PC-9 (cell line): ENCODE measurements around the gene WDR7. TPM values are rescaled to one million over a fixed set of nuclear protein-coding genes. Genes with fewer than 3 reads are reported as not detected.

ENCODE experiments used
- BruUV-seq: library from RNA; stranded (reverse); fragments of 400-500 nt; replicated peaks from 2 replicates; lab custom pipeline; 2021; lab: Mats Ljungman, UMichigan
- CTCF ChIA-PET: fragments of 300-600 bp; sonication (Branson Sonifier 250); formaldehyde crosslinking; loops from one replicate; lab custom pipeline; 2022; ENCODE audit warnings: antibody characterized with exemption; lab: Charles Lee
- POLR2A ChIA-PET: fragments of 300-600 bp; sonication (Branson Sonifier 250); formaldehyde crosslinking; loops from one replicate; lab custom pipeline; 2022; ENCODE audit warnings: antibody characterized with exemption; ENCODE audit not compliant: unreplicated experiment; lab: Charles Lee
- DNase-seq, 2 experiments: peaks; one replicate each; pipeline versions ENCODE4 v3.0.0 to v3.0.0-alpha.2; 2015 to 2022; ENCODE audit warnings: mixed read lengths in 1 of 2
- H2AFZ ChIP-seq: fragments of 200-600 bp; sonication (generic); 2 replicates; pipeline ENCODE4 v1.8.1; 2017; ENCODE audit warnings: antibody characterized with exemption
- H3F3A ChIP-seq: fragments of 200-600 bp; sonication (generic); 2 replicates; pipeline ENCODE4 v1.8.1; 2017; ENCODE audit warnings: antibody characterized with exemption, mild to moderate bottlenecking, low read depth; ENCODE audit not compliant: insufficient read depth
- H3K27ac ChIP-seq: fragments of 200-600 bp; sonication (generic); 2 replicates; pipeline ENCODE4 v1.6.1; 2016; ENCODE audit warnings: mixed run types
- H3K27me3 ChIP-seq: fragments of 200-600 bp; sonication (generic); 2 replicates; pipeline ENCODE4 v1.6.1; 2016; ENCODE audit warnings: low read depth, mixed run types; ENCODE audit not compliant: insufficient read depth
- H3K36me3 ChIP-seq: fragments of 200-600 bp; sonication (generic); 2 replicates; pipeline ENCODE4 v1.6.1; 2016; ENCODE audit warnings: low read depth, mixed run types
- H3K4me1 ChIP-seq: fragments of 200-600 bp; sonication (generic); replicated peaks from 2 replicates; pipeline ENCODE4 v1.6.1; 2016; ENCODE audit warnings: mixed run types; ENCODE audit not compliant: insufficient read depth
- H3K4me2 ChIP-seq: fragments of 200-600 bp; sonication (generic); 2 replicates; pipeline ENCODE4 v1.6.1; 2017; ENCODE audit warnings: mixed run types
- H3K4me3 ChIP-seq: fragments of 200-600 bp; sonication (generic); 2 replicates; pipeline ENCODE4 v1.6.1; 2016; ENCODE audit warnings: mixed run types
- H3K79me2 ChIP-seq: fragments of 200-600 bp; sonication (generic); 2 replicates; pipeline ENCODE4 v1.6.1; 2017; ENCODE audit warnings: low read depth, mixed run types
- H3K9me2 ChIP-seq: fragments of 200-600 bp; sonication (generic); 2 replicates; pipeline ENCODE4 v1.8.1; 2017; ENCODE audit warnings: mild to moderate bottlenecking; ENCODE audit not compliant: insufficient read depth
- H3K9me3 ChIP-seq: fragments of 200-600 bp; sonication (generic); 2 replicates; pipeline ENCODE4 v1.8.1; 2016; ENCODE audit warnings: low read depth; ENCODE audit not compliant: insufficient read depth
- H4K20me1 ChIP-seq: fragments of 200-600 bp; sonication (generic); 2 replicates; pipeline ENCODE4 v1.8.1; 2017; ENCODE audit not compliant: insufficient read depth
- EZH2 ChIP-seq: fragments of 200-600 bp; sonication (generic); IDR thresholded peaks from 2 replicates; pipeline ENCODE4 v1.8.0; 2017; ENCODE audit warnings: antibody characterized with exemption, low read depth
- intact Hi-C: fragments of 100-400 bp; cut with micrococcal nuclease; formaldehyde crosslinking; loops from one replicate; pipeline ENCODE4 v1.10.0; 2022; ENCODE audit not compliant: unreplicated experiment
- total RNA-seq: library from RNA; stranded (reverse); gene quantifications from 2 replicates; pipeline ENCODE4 v1.2.3, GENCODE V29; 2021
- TF ChIP-seq, protein P1 (sequence below): fragments of 200-600 bp; sonication (generic); conservative IDR thresholded peaks from 2 replicates; pipeline ENCODE4 v1.6.1; 2017; ENCODE audit warnings: mixed run types, antibody characterized with exemption, mild to moderate bottlenecking, moderate library complexity

Gene WDR7
- total RNA-seq, 1 experiment from 2014 or later: 7.7 TPM

DNA sequence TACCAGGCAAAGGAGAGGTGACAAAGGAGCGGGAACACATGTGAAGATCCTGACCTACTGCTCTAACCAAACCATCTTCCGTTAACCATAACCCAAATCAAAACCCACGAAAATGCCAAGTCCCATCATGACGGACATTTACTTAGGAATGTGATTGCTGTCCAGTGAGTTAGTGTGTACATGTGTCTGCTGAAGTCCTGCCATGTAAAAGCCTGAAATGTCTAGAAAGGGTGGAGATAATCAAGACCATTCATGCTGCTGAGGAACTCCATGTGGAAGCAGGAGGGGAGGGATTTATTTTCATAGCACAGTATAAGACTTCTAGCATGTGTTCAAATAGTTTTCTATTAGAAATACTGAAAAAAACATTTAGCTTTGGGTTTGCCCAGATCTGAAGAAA is 358.7 kb downstream of the WDR7 start:
- Histone ChIP-seq H4K20me1 (no peaks in the 10 kb centered on the region), H3K4me3 (no peak overlapping the region), H3K4me1 (peaks cover 12% of the 10 kb centered on the region), H2AFZ (no peak overlapping the region), H3K9me3 (peaks cover 4% of the 10 kb centered on the region), H3F3A (peaks cover 2% of the 10 kb centered on the region; the same call in 1 of the 2 replicates), H3K79me2 (no peaks in the 10 kb centered on the region), H3K4me2 (no peak overlapping the region), H3K9me2 (no peaks in the 10 kb centered on the region), H3K27ac (no peak overlapping the region), H3K27me3 (no peaks in the 10 kb centered on the region), H3K36me3 (no peaks in the 10 kb centered on the region)
- ChIA-PET CTCF (no interaction called here), POLR2A (interaction anchor here (0.6 kb wide), 1 partner anchor 235 kb away, joined by 3 read pairs; no protein-coding TSS in a partner anchor)
- TF ChIP-seq EZH2: no peak
- no peak for DNase-seq
- BruUV-seq: no TSS peak
- intact Hi-C loops: no loop called here

DNA sequence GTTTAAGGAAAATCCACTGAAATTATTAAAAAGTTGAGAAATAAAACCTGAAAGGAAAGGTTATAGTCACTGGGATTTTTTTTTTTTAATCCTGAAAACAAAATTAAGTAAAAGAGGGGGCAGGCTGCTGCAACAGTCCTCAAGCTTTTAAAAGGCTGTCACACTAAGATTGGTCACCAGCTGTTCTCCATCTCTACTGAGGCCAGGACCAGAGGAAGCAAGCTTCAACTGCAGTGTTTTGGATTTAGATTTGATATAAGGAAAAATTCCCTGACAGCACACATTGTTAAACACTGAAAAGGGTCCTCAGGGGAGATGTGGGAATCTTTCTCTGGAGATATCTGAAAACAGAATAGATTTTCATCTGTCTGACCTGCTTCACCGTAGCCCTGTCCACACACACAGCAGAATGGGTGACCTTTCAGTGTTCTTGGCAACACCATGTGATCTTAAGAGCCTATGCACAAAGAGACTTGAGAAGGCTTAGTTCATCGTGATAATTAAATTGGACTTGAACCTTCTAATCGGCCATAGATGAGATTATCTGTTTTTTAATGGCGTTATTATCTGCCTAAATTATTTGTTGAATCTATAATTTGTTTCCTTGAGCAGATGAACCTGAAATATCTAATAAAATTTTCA is 363.7 kb downstream of the WDR7 start:
- DNase-seq: no peak
- Histone ChIP-seq H3K9me3 (no peaks in the 10 kb centered on the region), H3F3A (no peaks in the 10 kb centered on the region), H4K20me1 (no peaks in the 10 kb centered on the region), H3K4me3 (no peak overlapping the region), H3K36me3 (no peaks in the 10 kb centered on the region), H3K79me2 (no peaks in the 10 kb centered on the region), H3K27me3 (no peaks in the 10 kb centered on the region), H3K4me1 (no peaks in the 10 kb centered on the region), H3K27ac (no peak overlapping the region), H2AFZ (no peak overlapping the region), H3K9me2 (no peaks in the 10 kb centered on the region), H3K4me2 (no peak overlapping the region)
- intact Hi-C loops: no loop called here
- ChIA-PET POLR2A (no interaction called here), CTCF (no interaction called here)
- TF ChIP-seq, protein P1, sequence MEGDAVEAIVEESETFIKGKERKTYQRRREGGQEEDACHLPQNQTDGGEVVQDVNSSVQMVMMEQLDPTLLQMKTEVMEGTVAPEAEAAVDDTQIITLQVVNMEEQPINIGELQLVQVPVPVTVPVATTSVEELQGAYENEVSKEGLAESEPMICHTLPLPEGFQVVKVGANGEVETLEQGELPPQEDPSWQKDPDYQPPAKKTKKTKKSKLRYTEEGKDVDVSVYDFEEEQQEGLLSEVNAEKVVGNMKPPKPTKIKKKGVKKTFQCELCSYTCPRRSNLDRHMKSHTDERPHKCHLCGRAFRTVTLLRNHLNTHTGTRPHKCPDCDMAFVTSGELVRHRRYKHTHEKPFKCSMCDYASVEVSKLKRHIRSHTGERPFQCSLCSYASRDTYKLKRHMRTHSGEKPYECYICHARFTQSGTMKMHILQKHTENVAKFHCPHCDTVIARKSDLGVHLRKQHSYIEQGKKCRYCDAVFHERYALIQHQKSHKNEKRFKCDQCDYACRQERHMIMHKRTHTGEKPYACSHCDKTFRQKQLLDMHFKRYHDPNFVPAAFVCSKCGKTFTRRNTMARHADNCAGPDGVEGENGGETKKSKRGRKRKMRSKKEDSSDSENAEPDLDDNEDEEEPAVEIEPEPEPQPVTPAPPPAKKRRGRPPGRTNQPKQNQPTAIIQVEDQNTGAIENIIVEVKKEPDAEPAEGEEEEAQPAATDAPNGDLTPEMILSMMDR: no peak
- TF ChIP-seq EZH2: no peak
- BruUV-seq: no TSS peak

DNA sequence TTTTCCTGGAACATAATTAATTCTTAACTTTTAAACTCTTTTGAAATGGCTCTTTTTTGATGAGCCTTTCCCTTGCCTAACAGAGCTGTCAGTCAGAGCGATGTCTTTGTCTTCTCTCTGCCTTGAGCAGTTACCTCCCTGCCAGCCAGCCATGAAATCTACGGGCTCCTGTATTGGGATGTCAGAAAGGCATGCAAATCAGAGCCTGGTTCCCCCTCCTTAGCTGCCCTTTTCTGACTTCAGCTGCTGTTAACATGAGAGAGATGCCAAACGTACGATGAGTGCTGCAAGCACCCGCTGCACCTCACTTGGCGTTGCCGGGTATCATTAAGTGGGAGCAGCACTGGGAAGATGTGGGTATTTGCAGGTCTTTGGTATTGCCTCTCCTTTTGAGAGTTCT is 364.3 kb downstream of the WDR7 start:
- Histone ChIP-seq H3K9me3 (no peaks in the 10 kb centered on the region), H3K79me2 (no peaks in the 10 kb centered on the region), H3K36me3 (no peaks in the 10 kb centered on the region), H3K4me1 (no peaks in the 10 kb centered on the region), H2AFZ (no peak overlapping the region), H3K4me3 (no peak overlapping the region), H3K27me3 (no peaks in the 10 kb centered on the region), H3K4me2 (no peak overlapping the region), H3K27ac (no peak overlapping the region), H3K9me2 (no peaks in the 10 kb centered on the region), H3F3A (no peaks in the 10 kb centered on the region), H4K20me1 (no peaks in the 10 kb centered on the region)
- no peak for DNase-seq
- ChIA-PET CTCF (no interaction called here), POLR2A (no interaction called here)
- TF ChIP-seq EZH2: no peak
- TF ChIP-seq, protein P1: no peak
- intact Hi-C loops: no loop called here
- BruUV-seq: no TSS peak

DNA sequence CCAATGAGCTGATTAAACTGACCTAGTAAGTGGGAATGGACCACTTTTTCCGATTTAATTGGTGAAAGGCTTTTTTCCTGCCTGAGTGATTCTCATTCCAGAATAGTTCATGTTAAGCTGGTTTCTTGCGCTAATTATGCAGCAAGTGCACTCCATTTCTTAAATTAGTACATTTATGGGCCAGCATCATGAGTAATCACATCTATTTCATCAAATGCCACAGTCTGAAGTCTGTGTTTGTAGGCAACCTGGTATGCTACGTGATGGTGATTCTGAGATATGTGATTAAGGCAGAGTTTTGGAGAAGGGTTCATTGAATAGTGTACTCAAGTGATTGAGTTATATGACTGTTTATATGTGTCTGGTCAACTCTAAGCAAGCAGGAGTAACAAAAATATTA is 367.7 kb downstream of the WDR7 start:
- Histone ChIP-seq H3K27ac (no peak overlapping the region), H3F3A (no peaks in the 10 kb centered on the region), H3K4me1 (no peaks in the 10 kb centered on the region), H3K79me2 (no peaks in the 10 kb centered on the region), H3K36me3 (no peaks in the 10 kb centered on the region), H3K4me2 (no peak overlapping the region), H3K9me2 (no peaks in the 10 kb centered on the region), H3K4me3 (no peak overlapping the region), H4K20me1 (no peaks in the 10 kb centered on the region), H3K27me3 (no peaks in the 10 kb centered on the region), H3K9me3 (no peaks in the 10 kb centered on the region), H2AFZ (no peak overlapping the region)
- no TSS peak for BruUV-seq
- POLR2A ChIA-PET: no interaction called here
- DNase-seq: no peak
- intact Hi-C loops: no loop called here
- TF ChIP-seq, protein P1: no peak
- no peak for TF ChIP-seq EZH2
- CTCF ChIA-PET: no interaction called here
